Measurements from ENCODE around the gene DLGAP4. TPM values are rescaled to one million over a fixed set of nuclear protein-coding genes. Genes with fewer than 3 reads are reported as not detected.

DLGAP4 gene
- total and polyA plus RNA-seq, 2 of the 13 experiments (the other 11 are each of a cell fraction or from before 2014, with no cell fraction given): 15.2 to 26.7 TPM

- TF ChIP-seq ZNF296 (CRISPR knock-in tag; conservative IDR thresholded peaks at IDR 0.05) (no peak; the same call in 1 of the 2 replicates), ZNF225 (CRISPR knock-in tag; IDR thresholded peaks at IDR 0.05) (peak; percentile 70; the same call in 1 of the 2 replicates), LCORL (IDR thresholded peaks at IDR 0.05) (no peak), LCORL (CRISPR knock-in tag; IDR thresholded peaks at IDR 0.05) (no peak), GABPA (IDR thresholded peaks at IDR 0.05; ENCODE audit: low read depth, low read length) (no peak), GABPA (CRISPR knock-in tag; IDR thresholded peaks at IDR 0.05; ENCODE audit: low read depth) (no peak), MTERF4 (CRISPR knock-in tag; IDR thresholded peaks at IDR 0.05) (0 out of 2 replicates have a peak, but pooled peaks have one; percentile 72), TOE1 (CRISPR knock-in tag; IDR thresholded peaks at IDR 0.05) (no peak), MED13 (CRISPR knock-in tag; IDR thresholded peaks at IDR 0.05) (0 out of 2 replicates have a peak, but pooled peaks have one; percentile 33), MIXL1 (CRISPR knock-in tag; IDR thresholded peaks at IDR 0.05) (peak; percentile 85; the same call in 1 of the 2 replicates), HNF1A (IDR thresholded peaks at IDR 0.05; ENCODE audit: low read depth) (no peak), HNF1A (CRISPR knock-in tag; IDR thresholded peaks at IDR 0.05; ENCODE audit: borderline replicate concordance) (no peak), KDM5B (CRISPR knock-in tag; IDR thresholded peaks at IDR 0.05; ENCODE audit: borderline replicate concordance) (peak; percentile 84; the same call in 1 of the 2 replicates), ZNF577 (CRISPR knock-in tag; IDR thresholded peaks at IDR 0.05; ENCODE audit: borderline replicate concordance, low read depth) (no peak), TBL1XR1 (IDR thresholded peaks at IDR 0.05; ENCODE audit: borderline replicate concordance, low read length, partially characterized antibody) (no peak), SIX1 (CRISPR knock-in tag; IDR thresholded peaks at IDR 0.05; ENCODE audit: borderline replicate concordance) (peak; percentile 69; the same call in 1 of the 2 replicates), ERF (CRISPR knock-in tag; IDR thresholded peaks at IDR 0.05) (peak; percentile 96), MXD4 (CRISPR knock-in tag; IDR thresholded peaks at IDR 0.05) (peak; percentile 54; the same call in 1 of the 2 replicates), SAP130 (CRISPR knock-in tag; IDR thresholded peaks at IDR 0.05; ENCODE audit: low read depth) (peak; percentile 66), NR2F1 (CRISPR knock-in tag; IDR thresholded peaks at IDR 0.05) (no peak; a peak in 1 of 4 replicates), KDM4B (CRISPR knock-in tag; IDR thresholded peaks at IDR 0.05) (peak; percentile 97), CSRNP1 (CRISPR knock-in tag; IDR thresholded peaks at IDR 0.05) (peak; percentile 38; the same call in 1 of the 2 replicates)
- TF ChIP-seq, protein P1, sequence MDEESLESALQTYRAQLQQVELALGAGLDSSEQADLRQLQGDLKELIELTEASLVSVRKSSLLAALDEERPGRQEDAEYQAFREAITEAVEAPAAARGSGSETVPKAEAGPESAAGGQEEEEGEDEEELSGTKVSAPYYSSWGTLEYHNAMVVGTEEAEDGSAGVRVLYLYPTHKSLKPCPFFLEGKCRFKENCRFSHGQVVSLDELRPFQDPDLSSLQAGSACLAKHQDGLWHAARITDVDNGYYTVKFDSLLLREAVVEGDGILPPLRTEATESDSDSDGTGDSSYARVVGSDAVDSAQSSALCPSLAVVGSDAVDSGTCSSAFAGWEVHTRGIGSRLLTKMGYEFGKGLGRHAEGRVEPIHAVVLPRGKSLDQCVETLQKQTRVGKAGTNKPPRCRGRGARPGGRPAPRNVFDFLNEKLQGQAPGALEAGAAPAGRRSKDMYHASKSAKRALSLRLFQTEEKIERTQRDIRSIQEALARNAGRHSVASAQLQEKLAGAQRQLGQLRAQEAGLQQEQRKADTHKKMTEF (CRISPR knock-in tag; IDR thresholded peaks at IDR 0.05): 0 out of 2 replicates have a peak, but pooled peaks have one; percentile 45
These were observed 38.5 kb downstream of the DLGAP4 start (continued) for GRCh38 chr20:36344517-36345132.

All from HepG2 (cell line).